Measurements from ENCODE around the gene MYRFL. TPM values are rescaled to one million over a fixed set of nuclear protein-coding genes. Genes with fewer than 3 reads are reported as not detected.
"Not testable (repeated sequence)": the region's sequence is repeated elsewhere in the genome, so short reads cannot be mapped to it uniquely, and the experiment has no call there.

Gene MYRFL
- total RNA-seq, 1 donor from 2014 or later: 0.18 TPM

DNA sequence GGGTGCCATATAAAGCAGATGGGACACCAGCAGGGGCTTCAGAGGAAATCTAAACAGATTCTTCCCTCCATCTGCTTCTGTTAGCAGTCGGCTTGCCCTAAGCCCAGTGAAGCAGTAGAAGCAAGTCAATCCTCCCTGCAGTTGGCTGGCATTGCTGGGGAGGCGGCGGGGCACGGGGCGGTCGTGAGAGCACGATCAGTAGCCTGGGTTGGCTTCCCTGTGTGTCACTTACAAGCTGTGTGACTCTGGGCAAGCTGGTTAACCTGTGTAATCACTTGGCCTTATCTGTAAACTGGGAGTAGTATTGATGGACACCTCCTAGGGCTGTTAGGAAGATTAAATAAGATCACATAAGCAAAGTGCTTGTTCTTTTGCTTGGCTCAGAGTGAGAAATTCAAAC, 19.4 kb downstream of the MYRFL start:
- TF ChIP-seq, protein P1, sequence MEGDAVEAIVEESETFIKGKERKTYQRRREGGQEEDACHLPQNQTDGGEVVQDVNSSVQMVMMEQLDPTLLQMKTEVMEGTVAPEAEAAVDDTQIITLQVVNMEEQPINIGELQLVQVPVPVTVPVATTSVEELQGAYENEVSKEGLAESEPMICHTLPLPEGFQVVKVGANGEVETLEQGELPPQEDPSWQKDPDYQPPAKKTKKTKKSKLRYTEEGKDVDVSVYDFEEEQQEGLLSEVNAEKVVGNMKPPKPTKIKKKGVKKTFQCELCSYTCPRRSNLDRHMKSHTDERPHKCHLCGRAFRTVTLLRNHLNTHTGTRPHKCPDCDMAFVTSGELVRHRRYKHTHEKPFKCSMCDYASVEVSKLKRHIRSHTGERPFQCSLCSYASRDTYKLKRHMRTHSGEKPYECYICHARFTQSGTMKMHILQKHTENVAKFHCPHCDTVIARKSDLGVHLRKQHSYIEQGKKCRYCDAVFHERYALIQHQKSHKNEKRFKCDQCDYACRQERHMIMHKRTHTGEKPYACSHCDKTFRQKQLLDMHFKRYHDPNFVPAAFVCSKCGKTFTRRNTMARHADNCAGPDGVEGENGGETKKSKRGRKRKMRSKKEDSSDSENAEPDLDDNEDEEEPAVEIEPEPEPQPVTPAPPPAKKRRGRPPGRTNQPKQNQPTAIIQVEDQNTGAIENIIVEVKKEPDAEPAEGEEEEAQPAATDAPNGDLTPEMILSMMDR (IDR thresholded peaks at IDR 0.05; ENCODE audit: unreplicated experiment): no peak
- DNase-seq (ENCODE audit: low spot score in 2 of 2, unreplicated experiment in 2 of 2): no peak
- H3K9me3 Mint-ChIP-seq: no peaks in the 10 kb centered on the region

DNA sequence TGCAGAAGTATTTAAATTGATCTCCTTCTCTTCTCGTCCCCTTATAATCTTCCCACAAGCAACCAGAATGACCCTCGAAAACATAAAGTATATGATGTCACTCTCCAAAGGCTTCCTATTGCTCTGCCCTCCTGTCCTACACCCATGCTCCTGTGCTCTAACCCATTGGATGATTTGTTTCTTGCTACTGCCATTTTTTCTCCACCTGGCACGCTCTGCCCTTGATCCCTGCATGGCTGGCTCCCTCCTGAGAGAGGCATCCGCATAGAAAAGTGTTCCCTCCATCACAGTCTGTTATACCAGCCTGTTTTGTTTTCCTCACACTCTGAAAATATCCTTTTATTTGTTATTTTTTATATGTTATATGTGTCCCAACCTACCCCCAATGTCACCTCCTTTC, 19.8 kb downstream of the MYRFL start:
- no peak overlapping the region for H3K4me3 Mint-ChIP-seq
- H3K27ac Mint-ChIP-seq: no peak overlapping the region
- H3K27me3 Mint-ChIP-seq (ENCODE audit: low read depth): peaks cover 4% of the 10 kb centered on the region

More for the DNA sequence above, 19.4 kb downstream of the MYRFL start:
- peaks cover 5% of the 10 kb centered on the region for H3K4me1 Mint-ChIP-seq
- H3K4me3 Mint-ChIP-seq: no peak overlapping the region
- peaks cover 4% of the 10 kb centered on the region for H3K27me3 Mint-ChIP-seq (ENCODE audit: low read depth)
- H3K27ac Mint-ChIP-seq: no peak overlapping the region
- H3K36me3 Mint-ChIP-seq: no peaks in the 10 kb centered on the region

DNA sequence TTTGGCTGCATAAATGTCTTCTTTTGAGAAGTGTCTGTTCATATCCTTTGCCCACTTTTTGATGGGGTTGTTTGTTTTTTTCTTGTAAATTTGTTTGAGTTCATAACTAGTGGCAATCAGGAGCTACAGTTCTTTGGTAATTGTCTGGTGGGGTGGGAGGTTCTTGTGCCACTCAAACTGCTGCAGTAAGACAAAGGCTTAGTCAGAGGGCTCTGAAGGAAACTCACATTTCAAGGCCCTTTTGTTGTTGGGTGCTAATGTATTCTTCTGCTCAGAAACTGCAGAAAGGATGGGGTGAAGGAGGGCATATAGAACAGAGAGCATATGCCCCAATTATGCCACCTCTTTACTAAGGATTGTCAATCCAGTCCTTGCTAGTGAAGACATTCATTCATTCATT, 21.9 kb downstream of the MYRFL start:
- H3K4me1 Mint-ChIP-seq: peaks cover 1% of the 10 kb centered on the region
- DNase-seq (ENCODE audit: low spot score in 2 of 2, unreplicated experiment in 2 of 2): no peak
- H3K9me3 Mint-ChIP-seq: peaks cover 17% of the 10 kb centered on the region
- H3K4me3 Mint-ChIP-seq: no peak overlapping the region
- H3K27me3 Mint-ChIP-seq (ENCODE audit: low read depth): peaks cover 2% of the 10 kb centered on the region
- H3K27ac Mint-ChIP-seq: no peak overlapping the region
- no peaks in the 10 kb centered on the region for H3K36me3 Mint-ChIP-seq
- TF ChIP-seq, protein P1 (IDR thresholded peaks at IDR 0.05; ENCODE audit: unreplicated experiment): no peak

More for the DNA sequence above, 19.8 kb downstream of the MYRFL start:
- no peaks in the 10 kb centered on the region for H3K36me3 Mint-ChIP-seq
- H3K4me1 Mint-ChIP-seq: peaks cover 5% of the 10 kb centered on the region
- no peak for DNase-seq (ENCODE audit: low spot score in 2 of 2, unreplicated experiment in 2 of 2)
- H3K9me3 Mint-ChIP-seq: no peaks in the 10 kb centered on the region
- TF ChIP-seq, protein P1 (IDR thresholded peaks at IDR 0.05; ENCODE audit: unreplicated experiment): no peak

DNA sequence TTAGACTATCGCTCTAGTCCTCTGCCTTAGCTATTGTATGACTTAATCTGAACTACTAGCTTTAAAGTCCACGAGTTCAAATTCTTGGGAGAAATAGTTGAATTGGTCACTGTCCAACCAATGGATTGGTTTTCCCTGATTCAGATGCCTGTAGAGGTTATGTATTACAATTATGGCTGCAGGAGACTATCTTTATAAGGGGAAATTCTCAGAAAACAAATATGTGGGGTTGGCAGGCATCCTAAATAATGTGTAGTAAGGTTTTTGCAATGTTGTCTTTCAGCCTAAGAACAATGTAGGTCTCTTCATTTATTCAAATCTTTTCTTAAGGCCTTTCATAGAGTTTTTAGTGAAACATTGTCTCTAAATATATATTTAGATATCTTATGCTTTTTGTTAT, 26.9 kb downstream of the MYRFL start:
- Mint-ChIP-seq H3K36me3 (peaks cover 8% of the 10 kb centered on the region), H3K27me3 (ENCODE audit: low read depth) (no peaks in the 10 kb centered on the region), H3K27ac (no peak overlapping the region), H3K9me3 (peaks cover 31% of the 10 kb centered on the region), H3K4me1 (no peaks in the 10 kb centered on the region), H3K4me3 (no peak overlapping the region)
- TF ChIP-seq, protein P1 (IDR thresholded peaks at IDR 0.05; ENCODE audit: unreplicated experiment): no peak
- no peak for DNase-seq (ENCODE audit: low spot score in 2 of 2, unreplicated experiment in 2 of 2)

DNA sequence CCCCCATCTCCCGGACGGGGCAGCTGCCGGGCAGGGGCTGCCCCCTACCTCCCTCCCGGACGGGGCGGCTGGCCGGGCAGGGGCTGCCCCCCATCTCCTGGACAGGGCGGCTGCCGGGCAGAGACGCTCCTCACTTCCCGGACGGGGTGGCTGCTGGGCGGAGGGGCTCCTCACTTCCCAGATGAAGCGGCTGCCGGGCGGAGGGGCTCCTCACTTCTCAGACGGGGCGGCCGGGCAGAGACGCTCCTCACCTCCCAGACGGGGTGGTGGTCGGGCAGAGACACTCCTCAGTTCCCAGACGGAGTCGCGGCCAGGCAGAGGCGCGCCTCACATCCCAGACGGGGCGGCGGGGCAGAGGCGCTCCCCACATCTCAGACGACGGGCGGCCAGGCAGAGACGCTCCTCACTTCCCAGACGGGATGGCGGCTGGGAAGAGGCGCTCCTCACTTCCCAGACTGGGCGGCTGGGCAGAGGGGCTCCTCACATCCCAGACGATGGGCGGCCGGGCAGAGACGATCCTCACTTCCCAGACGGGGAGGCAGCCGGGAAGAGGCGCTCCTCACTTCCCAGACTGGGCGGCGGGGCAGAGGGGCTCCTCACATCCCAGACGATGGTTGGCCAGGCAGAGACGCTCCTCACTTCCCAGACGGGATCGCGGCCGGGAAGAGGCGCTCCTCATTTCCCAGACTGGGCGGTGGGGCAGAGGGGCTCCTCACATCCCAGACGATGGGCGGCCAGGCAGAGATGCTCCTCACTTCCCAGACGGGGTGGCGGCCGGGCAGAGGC, 28.3 kb downstream of the MYRFL start:
- H3K27ac Mint-ChIP-seq; H3K36me3 Mint-ChIP-seq; H3K4me1 Mint-ChIP-seq; DNase-seq (ENCODE audit: low spot score in 2 of 2, unreplicated experiment in 2 of 2); H3K27me3 Mint-ChIP-seq (ENCODE audit: low read depth); H3K4me3 Mint-ChIP-seq: not testable (repeated sequence)
- H3K9me3 Mint-ChIP-seq: peaks cover 43% of the 10 kb centered on the region

DNA sequence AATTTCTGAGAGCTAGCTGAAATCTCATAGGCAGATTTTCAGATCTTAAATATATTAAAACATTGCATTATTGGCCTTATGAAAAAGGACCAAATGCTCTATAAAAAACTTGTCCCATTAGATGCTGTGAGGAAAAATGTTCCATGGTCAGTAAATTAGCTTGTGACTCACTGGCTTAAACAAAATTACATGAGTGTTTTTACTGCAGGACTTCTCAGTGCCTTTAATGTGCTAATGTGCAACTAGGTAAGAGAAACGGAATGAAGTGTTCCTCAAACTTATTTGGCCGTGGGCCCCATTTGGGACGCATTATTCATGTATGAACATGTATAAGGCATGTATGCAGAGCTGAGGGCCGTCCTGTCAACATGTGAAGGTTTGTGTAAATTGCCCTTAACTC, 41.7 kb downstream of the MYRFL start:
- H3K27ac Mint-ChIP-seq: no peak overlapping the region
- H3K36me3 Mint-ChIP-seq: no peaks in the 10 kb centered on the region
- H3K4me3 Mint-ChIP-seq: no peak overlapping the region
- peaks cover 8% of the 10 kb centered on the region for H3K9me3 Mint-ChIP-seq
- DNase-seq (ENCODE audit: low spot score in 2 of 2, unreplicated experiment in 2 of 2): no peak
- peaks cover 3% of the 10 kb centered on the region for H3K4me1 Mint-ChIP-seq
- TF ChIP-seq, protein P1 (IDR thresholded peaks at IDR 0.05; ENCODE audit: unreplicated experiment): no peak
- H3K27me3 Mint-ChIP-seq (ENCODE audit: low read depth): no peaks in the 10 kb centered on the region

All from mesothelial cell of epicardium (in vitro differentiated cells).